HCT116 (cell line): ENCODE results near the gene SLC5A1. TPM values are rescaled to one million over a fixed set of nuclear protein-coding genes. Genes with fewer than 3 reads are reported as not detected.

ENCODE experiments used
- ATAC-seq: fragments of 200-7000 bp; cut with Tn5 transposase; 2 replicates; pipeline ENCODE4 v1.9.1; 2020; ENCODE audit warnings: mild to moderate bottlenecking, moderate library complexity
- BruUV-seq: library from RNA; stranded (reverse); fragments of 400-500 nt; replicated peaks from 2 replicates; lab custom pipeline; 2021; lab: Mats Ljungman, UMichigan
- CTCF ChIA-PET: fragments of 300-600 bp; sonication (Branson Sonifier 250); formaldehyde crosslinking; loops from one replicate; lab custom pipeline; 2021; ENCODE audit warnings: antibody characterized with exemption; lab: Charles Lee
- POLR2A ChIA-PET: fragments of 300-600, 350-600 bp; sonication (Branson Sonifier 250); formaldehyde crosslinking; loops from one replicate; lab custom pipeline; 2021; ENCODE audit warnings: antibody characterized with exemption; lab: Charles Lee
- RAD21 ChIA-PET, 2 experiments: fragments of 300-600 bp; sonication (Branson Sonifier 250); formaldehyde crosslinking; loops; one replicate each; lab custom pipeline; 2023; ENCODE audit warnings: low total read pairs in 2 of 2; ENCODE audit not compliant: uncharacterized antibody in 2 of 2, unreplicated experiment in 2 of 2, low non-redundant PET in 1 of 2; lab: Charles Lee
- DNase-seq: peaks from one replicate; pipeline ENCODE4 v3.0.0-alpha.2; 2010; ENCODE audit warnings: low read depth, low spot score
- H2AFZ ChIP-seq: fragments of 200-600 bp; shearing (Covaris generic), sonication (generic); 2 replicates; pipeline ENCODE4 v1.6.1; 2017; ENCODE audit warnings: low read depth, mixed run types, mixed read lengths, antibody characterized with exemption, low read length; ENCODE audit not compliant: poor library complexity, severe bottlenecking
- H3K27ac ChIP-seq: 2 replicates; pipeline ENCODE4 v1.5.1; 2012; ENCODE audit warnings: low read depth, low read length
- H3K27me3 ChIP-seq: fragments of 200-600 bp; sonication (generic); 2 replicates; pipeline ENCODE4 v1.6.1; 2016; ENCODE audit warnings: mixed run types, low read length, mixed read lengths; ENCODE audit not compliant: insufficient read depth
- H3K36me3 ChIP-seq, 2 experiments: fragments of 200-500 bp in 1 of 2; fragments of 200-600 bp in 1 of 2; sonication (Bioruptor generic) in 1 of 2; sonication (generic) in 1 of 2; 2 replicates each; pipeline versions ENCODE4 v1.5.1 to v1.6.1; 2014 to 2016; ENCODE audit warnings: low read length in 2 of 2, inconsistent platforms in 1 of 2, mixed read lengths in 1 of 2, mixed run types in 1 of 2; ENCODE audit not compliant: insufficient read depth in 2 of 2, control insufficient read depth in 1 of 2
- H3K4me1 ChIP-seq, 2 experiments: fragments of 200-600 bp in 1 of 2; sonication (generic) in 1 of 2; 2 replicates each; pipeline versions ENCODE4 v1.5.1 to v1.6.1; 2012 to 2017; ENCODE audit warnings: low read length in 2 of 2, inconsistent platforms in 1 of 2, mild to moderate bottlenecking in 1 of 2, mixed read lengths in 1 of 2, mixed run types in 1 of 2, moderate library complexity in 1 of 2; ENCODE audit not compliant: insufficient read depth in 2 of 2, control insufficient read depth in 1 of 2
- H3K4me2 ChIP-seq: fragments of 200-600 bp; sonication (generic); 2 replicates; pipeline ENCODE4 v1.6.1; 2017; ENCODE audit warnings: mixed run types, low read length, mixed read lengths
- H3K4me3 ChIP-seq, 2 experiments: fragments of 200-600 bp in 1 of 2; sonication (generic) in 1 of 2; replicated peaks in 1 of 2; 2 replicates each; pipeline ENCODE4 v1.5.1; 2011 to 2016; ENCODE audit warnings: low read length in 2 of 2, control low read depth in 1 of 2, low read depth in 1 of 2, mild to moderate bottlenecking in 1 of 2, mixed read lengths in 1 of 2, mixed run types in 1 of 2
- H3K79me2 ChIP-seq: fragments of 200-600 bp; sonication (generic); 2 replicates; pipeline ENCODE4 v1.6.1; 2017; ENCODE audit warnings: mild to moderate bottlenecking, mixed run types, low read length, moderate library complexity, mixed read lengths; ENCODE audit not compliant: insufficient read depth
- H3K9ac ChIP-seq: fragments of 200-600 bp; sonication (generic); 2 replicates; pipeline ENCODE4 v1.6.1; 2016; ENCODE audit warnings: low read length, mixed read lengths
- H3K9me2 ChIP-seq: fragments of 200-600 bp; sonication (generic), shearing (Covaris generic); 2 replicates; pipeline ENCODE4 v1.6.1; 2017; ENCODE audit warnings: mixed run types, mild to moderate bottlenecking, moderate library complexity; ENCODE audit not compliant: insufficient read depth
- H3K9me3 ChIP-seq, 2 experiments: fragments of 200-500 bp in 1 of 2; fragments of 200-600 bp in 1 of 2; sonication (Bioruptor generic) in 1 of 2; sonication (generic) in 1 of 2; 2 replicates each; pipeline ENCODE4 v1.6.1; 2014 to 2017; ENCODE audit warnings: low read length in 2 of 2, mixed read lengths in 2 of 2, inconsistent platforms in 1 of 2, low read depth in 1 of 2, mild to moderate bottlenecking in 1 of 2, mixed run types in 1 of 2, moderate library complexity in 1 of 2; ENCODE audit not compliant: control insufficient read depth in 1 of 2, insufficient read depth in 1 of 2
- H4K20me1 ChIP-seq: fragments of 200-600 bp; sonication (generic), shearing (Covaris generic); 2 replicates; pipeline ENCODE4 v1.6.1; 2017; ENCODE audit warnings: mixed run types, mild to moderate bottlenecking, moderate library complexity; ENCODE audit not compliant: insufficient read depth
- CBX3 ChIP-seq: IDR thresholded peaks from 2 replicates; pipeline ENCODE4 v1.6.1; 2012; ENCODE audit warnings: low read depth
- CEBPB ChIP-seq: IDR thresholded peaks from 2 replicates; pipeline ENCODE4 v1.6.1; 2012; ENCODE audit warnings: low read depth
- EGR1 ChIP-seq: IDR thresholded peaks from 2 replicates; pipeline ENCODE4 v1.6.1; 2012; ENCODE audit warnings: low read depth
- ELF1 ChIP-seq: IDR thresholded peaks from 2 replicates; pipeline ENCODE4 v1.6.1; 2012; ENCODE audit warnings: low read depth, borderline replicate concordance
- EZH2 ChIP-seq: fragments of 200-600 bp; sonication (generic); IDR thresholded peaks from 2 replicates; pipeline ENCODE4 v1.6.1; 2017; ENCODE audit warnings: antibody characterized with exemption, mixed run types
- EZH2phosphoT487 ChIP-seq: fragments of 200-600 bp; IDR thresholded peaks from 2 replicates; pipeline ENCODE4 v1.6.1; 2018; ENCODE audit warnings: antibody characterized with exemption, borderline replicate concordance
- FOSL1 ChIP-seq: IDR thresholded peaks from 2 replicates; pipeline ENCODE4 v1.6.1; 2012; ENCODE audit warnings: low read depth
- JUND ChIP-seq: IDR thresholded peaks from 2 replicates; pipeline ENCODE4 v1.6.1; 2012
- MAX ChIP-seq: IDR thresholded peaks from 2 replicates; pipeline ENCODE4 v1.6.1; 2012
- RAD21 ChIP-seq: IDR thresholded peaks from 2 replicates; pipeline ENCODE4 v1.6.1; 2012; ENCODE audit warnings: low read depth, mild to moderate bottlenecking
- SIN3A ChIP-seq: IDR thresholded peaks from 2 replicates; pipeline ENCODE4 v1.6.1; 2012; ENCODE audit warnings: low read depth
- SP1 ChIP-seq: IDR thresholded peaks from 2 replicates; pipeline ENCODE4 v1.6.1; 2012; ENCODE audit warnings: low read depth
- SRF ChIP-seq: IDR thresholded peaks from 2 replicates; pipeline ENCODE4 v1.6.1; 2012; ENCODE audit warnings: low read depth
- ZBTB33 ChIP-seq: IDR thresholded peaks from 2 replicates; pipeline ENCODE4 v1.6.1; 2011; ENCODE audit warnings: mild to moderate bottlenecking, low read length, moderate library complexity; ENCODE audit not compliant: insufficient replicate concordance; ENCODE audit errors: extremely low read depth
- ZFX ChIP-seq: fragments of 450-650 bp; IDR thresholded peaks from 2 replicates; pipeline ENCODE4 v1.6.1; 2017
- ZNF274 ChIP-seq: fragments of 200-500 bp; sonication (Bioruptor generic); IDR thresholded peaks from 2 replicates; pipeline ENCODE4 v1.6.1; 2014; ENCODE audit warnings: mild to moderate bottlenecking, low read depth, low read length, inconsistent platforms
- intact Hi-C: fragments of 100-400 bp; cut with micrococcal nuclease; formaldehyde crosslinking; loops from 2 replicates; pipeline ENCODE4 v1.10.0; 2022
- total RNA-seq: library from RNA; stranded (reverse); gene quantifications from one replicate; pipeline ENCODE4 v1.2.1, GENCODE V29; 2021; ENCODE audit not compliant: unreplicated experiment
- TF ChIP-seq, protein P1 (sequence below): IDR thresholded peaks from 2 replicates; pipeline ENCODE4 v1.6.1; 2012; ENCODE audit warnings: low read depth
- TF ChIP-seq, protein P2 (sequence below): IDR thresholded peaks from 2 replicates; pipeline ENCODE4 v1.6.1; 2012
- TF ChIP-seq, protein P3 (sequence below), 3 experiments: fragments of 200-600 bp in 1 of 3; sonication (generic) in 1 of 3; IDR thresholded peaks in 2 of 3; conservative IDR thresholded peaks in 1 of 3; 2 replicates each; pipeline ENCODE4 v1.5.1; 2012 to 2017; ENCODE audit warnings: low read depth in 2 of 3, low read length in 2 of 3, antibody characterized with exemption in 1 of 3, borderline replicate concordance in 1 of 3, control low read depth in 1 of 3, mild to moderate bottlenecking in 1 of 3, mixed read lengths in 1 of 3, mixed run types in 1 of 3, moderate library complexity in 1 of 3; ENCODE audit not compliant: insufficient read depth in 1 of 3

Gene SLC5A1
- total RNA-seq, 1 experiment from 2014 or later = 0.32 TPM

DNA sequence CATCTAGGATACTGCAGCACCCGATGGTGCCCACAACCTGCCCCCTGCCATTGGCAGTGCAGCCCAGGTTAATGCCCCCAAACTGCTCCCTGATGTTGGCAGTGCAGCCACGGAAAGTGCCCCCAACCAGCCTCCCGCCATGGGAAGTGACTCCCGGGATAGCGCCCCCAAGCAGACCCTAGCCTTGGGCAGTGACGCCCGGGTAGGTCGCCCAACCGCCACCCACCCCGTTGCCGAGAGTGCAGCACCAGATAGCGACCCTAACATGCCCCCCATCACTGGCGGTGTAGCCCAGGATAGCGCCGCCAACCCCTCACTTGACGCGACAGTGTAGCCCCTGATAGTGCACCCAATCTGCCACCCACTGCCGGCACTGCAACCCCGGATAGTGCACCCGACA is 77.5 kb downstream of the SLC5A1 start:
- ATAC-seq (no peak), DNase-seq (no peak)
- no peaks in the 10 kb centered on the region for H3K9me2 ChIP-seq
- no peaks in the 10 kb centered on the region for H3K36me3 ChIP-seq
- ChIA-PET CTCF (no interaction called here), RAD21 (no interaction called here), POLR2A (no interaction called here)
- no TSS peak for BruUV-seq
- H3K79me2 ChIP-seq = no peaks in the 10 kb centered on the region
- no peak overlapping the region for H2AFZ ChIP-seq
- no peak for TF ChIP-seq CBX3
- no peak for TF ChIP-seq ZNF274
- TF ChIP-seq EZH2phosphoT487 = no peak
- no peak for TF ChIP-seq EZH2
- TF ChIP-seq, protein P1, sequence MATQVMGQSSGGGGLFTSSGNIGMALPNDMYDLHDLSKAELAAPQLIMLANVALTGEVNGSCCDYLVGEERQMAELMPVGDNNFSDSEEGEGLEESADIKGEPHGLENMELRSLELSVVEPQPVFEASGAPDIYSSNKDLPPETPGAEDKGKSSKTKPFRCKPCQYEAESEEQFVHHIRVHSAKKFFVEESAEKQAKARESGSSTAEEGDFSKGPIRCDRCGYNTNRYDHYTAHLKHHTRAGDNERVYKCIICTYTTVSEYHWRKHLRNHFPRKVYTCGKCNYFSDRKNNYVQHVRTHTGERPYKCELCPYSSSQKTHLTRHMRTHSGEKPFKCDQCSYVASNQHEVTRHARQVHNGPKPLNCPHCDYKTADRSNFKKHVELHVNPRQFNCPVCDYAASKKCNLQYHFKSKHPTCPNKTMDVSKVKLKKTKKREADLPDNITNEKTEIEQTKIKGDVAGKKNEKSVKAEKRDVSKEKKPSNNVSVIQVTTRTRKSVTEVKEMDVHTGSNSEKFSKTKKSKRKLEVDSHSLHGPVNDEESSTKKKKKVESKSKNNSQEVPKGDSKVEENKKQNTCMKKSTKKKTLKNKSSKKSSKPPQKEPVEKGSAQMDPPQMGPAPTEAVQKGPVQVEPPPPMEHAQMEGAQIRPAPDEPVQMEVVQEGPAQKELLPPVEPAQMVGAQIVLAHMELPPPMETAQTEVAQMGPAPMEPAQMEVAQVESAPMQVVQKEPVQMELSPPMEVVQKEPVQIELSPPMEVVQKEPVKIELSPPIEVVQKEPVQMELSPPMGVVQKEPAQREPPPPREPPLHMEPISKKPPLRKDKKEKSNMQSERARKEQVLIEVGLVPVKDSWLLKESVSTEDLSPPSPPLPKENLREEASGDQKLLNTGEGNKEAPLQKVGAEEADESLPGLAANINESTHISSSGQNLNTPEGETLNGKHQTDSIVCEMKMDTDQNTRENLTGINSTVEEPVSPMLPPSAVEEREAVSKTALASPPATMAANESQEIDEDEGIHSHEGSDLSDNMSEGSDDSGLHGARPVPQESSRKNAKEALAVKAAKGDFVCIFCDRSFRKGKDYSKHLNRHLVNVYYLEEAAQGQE = no peak
- TF ChIP-seq, protein P2, sequence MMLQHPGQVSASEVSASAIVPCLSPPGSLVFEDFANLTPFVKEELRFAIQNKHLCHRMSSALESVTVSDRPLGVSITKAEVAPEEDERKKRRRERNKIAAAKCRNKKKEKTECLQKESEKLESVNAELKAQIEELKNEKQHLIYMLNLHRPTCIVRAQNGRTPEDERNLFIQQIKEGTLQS = no peak
- TF ChIP-seq SRF = no peak
- TF ChIP-seq MAX = no peak
- TF ChIP-seq, protein P3, sequence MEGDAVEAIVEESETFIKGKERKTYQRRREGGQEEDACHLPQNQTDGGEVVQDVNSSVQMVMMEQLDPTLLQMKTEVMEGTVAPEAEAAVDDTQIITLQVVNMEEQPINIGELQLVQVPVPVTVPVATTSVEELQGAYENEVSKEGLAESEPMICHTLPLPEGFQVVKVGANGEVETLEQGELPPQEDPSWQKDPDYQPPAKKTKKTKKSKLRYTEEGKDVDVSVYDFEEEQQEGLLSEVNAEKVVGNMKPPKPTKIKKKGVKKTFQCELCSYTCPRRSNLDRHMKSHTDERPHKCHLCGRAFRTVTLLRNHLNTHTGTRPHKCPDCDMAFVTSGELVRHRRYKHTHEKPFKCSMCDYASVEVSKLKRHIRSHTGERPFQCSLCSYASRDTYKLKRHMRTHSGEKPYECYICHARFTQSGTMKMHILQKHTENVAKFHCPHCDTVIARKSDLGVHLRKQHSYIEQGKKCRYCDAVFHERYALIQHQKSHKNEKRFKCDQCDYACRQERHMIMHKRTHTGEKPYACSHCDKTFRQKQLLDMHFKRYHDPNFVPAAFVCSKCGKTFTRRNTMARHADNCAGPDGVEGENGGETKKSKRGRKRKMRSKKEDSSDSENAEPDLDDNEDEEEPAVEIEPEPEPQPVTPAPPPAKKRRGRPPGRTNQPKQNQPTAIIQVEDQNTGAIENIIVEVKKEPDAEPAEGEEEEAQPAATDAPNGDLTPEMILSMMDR (IDR thresholded peaks at IDR 0.05 in 2 of 3, conservative IDR thresholded peaks at IDR 0.05 in 1 of 3; ENCODE audit: borderline replicate concordance in 1 of 3, insufficient read depth in 1 of 3, low read depth in 2 of 3, low read length in 2 of 3) = no peak
- TF ChIP-seq ZBTB33 = no peak
- no peak for TF ChIP-seq FOSL1
- TF ChIP-seq ZFX = no peak
- TF ChIP-seq EGR1 = no peak
- no peak for TF ChIP-seq JUND
- TF ChIP-seq SIN3A = no peak
- TF ChIP-seq SP1 = no peak
- TF ChIP-seq ELF1 = no peak
- TF ChIP-seq CEBPB = no peak
- no peak for TF ChIP-seq RAD21
- H3K4me3 ChIP-seq = no peak overlapping the region
- no peaks in the 10 kb centered on the region for H4K20me1 ChIP-seq
- H3K9me3 ChIP-seq = no peaks in the 10 kb centered on the region
- no peak overlapping the region for H3K27ac ChIP-seq
- intact Hi-C loops = no loop called here
- no peak overlapping the region for H3K4me2 ChIP-seq
- H3K27me3 ChIP-seq = peaks cover 6% of the 10 kb centered on the region; the same call in 1 of the 2 replicates
- no peak overlapping the region for H3K9ac ChIP-seq
- H3K4me1 ChIP-seq = no peaks in the 10 kb centered on the region
